MCF 10A (cell line): ENCODE data around the gene OR10G3. TPM values are rescaled to one million over a fixed set of nuclear protein-coding genes. Genes with fewer than 3 reads are reported as not detected.

Experiments used
- BruUV-seq: library from RNA; stranded (reverse); fragments of 400-500 nt; replicated peaks from 2 replicates; lab custom pipeline; 2021; lab: Mats Ljungman, UMichigan
- CTCF ChIA-PET: fragments of 300-600 bp; sonication (Branson Sonifier 250); formaldehyde crosslinking; extraction: SDS; loops from one replicate; lab custom pipeline; 2021; ENCODE audit warnings: antibody characterized with exemption, inconsistent platforms; lab: Yijun Ruan, JAX
- POLR2A ChIA-PET: fragments of 300-600, 350-650 bp; sonication (Branson Sonifier 250); formaldehyde crosslinking; extraction: SDS; loops from one replicate; lab custom pipeline; 2020; ENCODE audit warnings: antibody characterized with exemption, inconsistent platforms; lab: Yijun Ruan, JAX
- DNase-seq: peaks from one replicate; pipeline ENCODE4 v3.0.0-alpha.2; 2018; ENCODE audit not compliant: unreplicated experiment
- H3K27ac Mint-ChIP-seq: one replicate; pipeline ENCODE4 v1.8.0; 2022; ENCODE audit warnings: mild to moderate bottlenecking, low read depth, mixed read lengths; ENCODE audit not compliant: unreplicated experiment
- H3K27me3 Mint-ChIP-seq: one replicate; pipeline ENCODE4 v1.8.0; 2022; ENCODE audit warnings: mixed read lengths; ENCODE audit not compliant: insufficient read depth, unreplicated experiment
- H3K36me3 Mint-ChIP-seq: one replicate; pipeline ENCODE4 v1.8.0; 2022; ENCODE audit warnings: mild to moderate bottlenecking, moderate library complexity, mixed read lengths; ENCODE audit not compliant: insufficient read depth, unreplicated experiment
- H3K4me1 Mint-ChIP-seq: one replicate; pipeline ENCODE4 v1.8.0; 2022; ENCODE audit warnings: mixed read lengths; ENCODE audit not compliant: insufficient read depth, unreplicated experiment
- H3K4me3 Mint-ChIP-seq: one replicate; pipeline ENCODE4 v1.8.0; 2022; ENCODE audit warnings: mild to moderate bottlenecking, moderate library complexity, mixed read lengths; ENCODE audit not compliant: unreplicated experiment
- H3K9me3 Mint-ChIP-seq: one replicate; pipeline ENCODE4 v1.8.0; 2022; ENCODE audit warnings: mixed read lengths; ENCODE audit not compliant: unreplicated experiment
- CTCF ChIP-seq: fragments of 200-600 bp; IDR thresholded peaks from one replicate; pipeline ENCODE4 v1.8.0; 2022; ENCODE audit warnings: antibody characterized with exemption, mild to moderate bottlenecking; ENCODE audit not compliant: unreplicated experiment
- intact Hi-C: fragments of 100-400 bp; cut with micrococcal nuclease; formaldehyde crosslinking; loops from 2 replicates; pipeline ENCODE4 v1.14.1; 2022
- total RNA-seq: library from RNA; stranded (reverse); gene quantifications from 2 replicates; pipeline ENCODE4 v1.2.3, GENCODE V29; 2022

Gene OR10G3
- total RNA-seq, 1 experiment from 2014 or later: not detected

DNA sequence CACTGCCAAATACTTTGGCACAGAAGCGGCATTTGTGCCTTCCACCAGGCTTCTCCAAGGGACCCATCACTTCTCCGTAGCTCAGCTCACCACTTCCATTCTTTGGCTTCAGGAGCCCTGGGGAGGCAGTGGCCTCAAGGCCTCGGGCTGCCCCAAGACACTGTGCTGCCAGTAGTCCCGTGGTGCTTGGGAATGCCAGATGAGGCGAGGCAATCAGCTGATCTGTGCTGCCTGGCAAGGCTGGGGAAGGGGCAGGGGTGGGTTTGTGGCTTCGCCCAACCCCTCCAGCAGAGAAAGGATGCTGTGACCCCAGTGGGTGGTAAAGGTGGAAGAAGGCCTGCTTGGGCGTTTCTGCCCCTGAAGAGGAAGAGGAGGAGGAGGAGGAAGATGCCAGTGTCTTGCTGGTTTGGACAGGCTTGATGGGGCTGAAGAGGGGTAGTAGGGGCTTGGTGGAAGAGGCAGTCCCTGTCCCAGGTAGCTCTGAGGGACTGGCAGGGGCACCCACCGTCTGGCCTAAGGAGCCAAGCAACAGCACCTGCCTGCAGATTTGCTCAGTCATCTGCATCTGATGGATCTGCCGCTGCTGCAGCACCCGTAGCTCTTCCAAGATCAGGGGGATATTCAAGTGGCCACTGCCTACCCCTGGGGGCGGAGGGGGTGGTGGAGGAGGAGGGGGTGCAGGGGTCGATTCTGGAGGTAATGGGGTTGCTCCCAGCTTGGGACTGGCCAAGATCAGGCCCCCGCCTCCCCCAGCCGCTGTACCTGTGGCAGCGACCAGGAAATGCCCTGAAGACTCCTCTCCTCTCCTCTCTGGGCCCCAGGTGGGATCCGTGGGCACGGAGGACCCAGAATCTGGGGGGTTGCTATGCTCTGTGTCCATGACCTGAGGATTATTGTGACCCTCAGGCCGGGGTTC lies 55.0 kb downstream of the OR10G3 start:
- H3K9me3 Mint-ChIP-seq: no peaks in the 10 kb centered on the region
- ChIA-PET POLR2A (interaction anchor here (2.2 kb wide), 1 partner anchor 14 kb away, joined by 12 read pairs; the partner anchor contains the start of gene METTL3), CTCF (interaction anchor here (0.7 to 2.4 kb wide), 3 partner anchors 14 to 343 kb away, joined by 3 to 5 read pairs (median 3); partner anchors contain the start of gene METTL3)
- no peak for TF ChIP-seq CTCF
- no peak overlapping the region for H3K27ac Mint-ChIP-seq
- intact Hi-C loops: no loop called here
- H3K36me3 Mint-ChIP-seq: no peaks in the 10 kb centered on the region
- peak overlapping the region; percentile 33 for H3K4me3 Mint-ChIP-seq
- no TSS peak for BruUV-seq
- H3K27me3 Mint-ChIP-seq: peaks cover 22% of the 10 kb centered on the region
- no peaks in the 10 kb centered on the region for H3K4me1 Mint-ChIP-seq
- no peak for DNase-seq

GRCh38 chr14:21523203-21523602 lies 56.7 kb downstream of the OR10G3 start:
- DNase-seq: no peak
- Mint-ChIP-seq H3K4me1 (no peaks in the 10 kb centered on the region), H3K9me3 (no peaks in the 10 kb centered on the region), H3K4me3 (no peak overlapping the region), H3K36me3 (no peaks in the 10 kb centered on the region), H3K27me3 (peaks cover 31% of the 10 kb centered on the region), H3K27ac (no peak overlapping the region)
- intact Hi-C loops: no loop called here
- CTCF ChIA-PET: interaction anchor here (0.8 to 1.9 kb wide), 3 partner anchors 22 to 34 kb away, joined by 3 to 5 read pairs (median 4); no protein-coding TSS in a partner anchor
- POLR2A ChIA-PET: no interaction called here
- no TSS peak for BruUV-seq
- no peak for TF ChIP-seq CTCF

DNA sequence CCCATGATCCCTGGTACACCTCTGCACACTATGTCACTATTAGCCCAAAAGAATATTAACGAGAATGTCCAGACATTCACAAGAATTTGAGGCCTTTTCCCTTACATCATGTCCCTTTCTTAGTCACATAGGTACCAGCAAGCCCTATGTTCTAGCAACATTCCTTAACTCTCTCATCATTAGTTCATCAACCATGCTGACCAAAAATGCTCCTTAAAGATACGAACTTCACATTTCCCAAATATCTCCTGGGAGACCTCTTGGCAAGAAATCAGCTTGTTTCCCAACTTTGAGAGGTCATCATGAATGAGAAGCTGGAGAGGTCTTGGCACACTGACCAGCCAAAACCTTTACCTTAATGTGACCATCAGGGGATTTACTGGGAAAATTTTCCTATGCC lies 58.4 kb downstream of the OR10G3 start:
- Mint-ChIP-seq H3K4me1 (no peaks in the 10 kb centered on the region), H3K27me3 (peaks cover 34% of the 10 kb centered on the region), H3K27ac (no peak overlapping the region), H3K9me3 (no peaks in the 10 kb centered on the region), H3K4me3 (no peak overlapping the region), H3K36me3 (no peaks in the 10 kb centered on the region)
- peak; percentile 13 for DNase-seq
- BruUV-seq: no TSS peak
- POLR2A ChIA-PET: no interaction called here
- intact Hi-C loops: no loop called here
- TF ChIP-seq CTCF: no peak
- CTCF ChIA-PET: interaction anchor here (1.5 to 1.9 kb wide), 2 partner anchors 23 to 228 kb away, joined by 4 to 5 read pairs; no protein-coding TSS in a partner anchor

DNA sequence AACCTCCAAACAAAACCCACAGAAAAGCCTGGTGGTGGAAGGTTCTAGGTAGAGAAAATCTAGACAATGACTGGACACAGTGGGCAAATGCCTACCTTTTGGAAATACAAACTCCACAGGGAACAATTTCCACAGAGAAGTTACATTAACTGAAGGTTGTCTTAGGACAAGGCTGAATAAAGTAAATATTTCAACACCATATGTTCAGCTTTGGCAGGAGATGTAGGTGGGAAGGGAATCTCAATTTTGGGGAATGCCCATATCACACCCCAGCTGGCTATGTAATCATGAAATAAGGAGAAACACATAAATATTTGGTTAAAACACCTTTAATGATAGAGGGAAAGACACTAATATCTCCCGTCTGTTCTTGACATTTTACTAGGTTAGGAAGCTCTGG lies 59.1 kb downstream of the OR10G3 start:
- no peaks in the 10 kb centered on the region for H3K4me1 Mint-ChIP-seq
- POLR2A ChIA-PET: no interaction called here
- H3K36me3 Mint-ChIP-seq: no peaks in the 10 kb centered on the region
- no peak overlapping the region for H3K4me3 Mint-ChIP-seq
- CTCF ChIA-PET: no interaction called here
- no peaks in the 10 kb centered on the region for H3K9me3 Mint-ChIP-seq
- no TSS peak for BruUV-seq
- no peak overlapping the region for H3K27ac Mint-ChIP-seq
- TF ChIP-seq CTCF: no peak
- no peak for DNase-seq
- intact Hi-C loops: no loop called here
- peaks cover 34% of the 10 kb centered on the region for H3K27me3 Mint-ChIP-seq
